Ovary (tissue), 3 donors: ENCODE data around the gene MALL.

Source experiments
- CTCF ChIP-seq, 3 donors: fragments of 450-650 bp in 2 of 3; fragments of 200-600 bp in 1 of 3; IDR thresholded peaks; one replicate each; pipeline versions ENCODE4 v1.5.1 to v1.8.0; 2016 to 2022; ENCODE audit warnings: antibody characterized with exemption in 3 of 3, mild to moderate bottlenecking in 1 of 3
- EP300 ChIP-seq: sonication (generic); formaldehyde crosslinking; IDR thresholded peaks from one replicate; pipeline ENCODE4 v1.6.1; 2017; ENCODE audit warnings: antibody characterized with exemption
- POLR2A ChIP-seq: fragments of 450-650 bp; IDR thresholded peaks from one replicate; pipeline ENCODE4 v1.6.1; 2017; ENCODE audit warnings: antibody characterized with exemption, mild to moderate bottlenecking, moderate library complexity
- donor health status: DM: no; HTN: no; CAD: no.

- TF ChIP-seq POLR2A (no peak), EP300 (no peak), CTCF (IDR thresholded peaks at IDR 0.05) (no peak)
Observed at GRCh38 chr2:110097506-110098220, 18.0 kb downstream of the MALL start.
